Smooth muscle cell of the brain vasculature (primary cell): ENCODE data around the gene TMEM187.

Source experiments
- DNase-seq: peaks from one replicate; pipeline ENCODE4 v3.0.0-alpha.2; 2012; ENCODE audit warnings: low read depth, low spot score

Gene TMEM187

GRCh38 chrX:153954558-153955227, 17.9 kb upstream of the TMEM187 start:
- DNase-seq = no peak

- no peak for DNase-seq
Observed at GRCh38 chrX:153955228-153955732, 17.3 kb upstream of the TMEM187 start.

- no peak for DNase-seq
Observed at GRCh38 chrX:153956044-153956907, 16.3 kb upstream of the TMEM187 start.

- DNase-seq = no peak
Observed at GRCh38 chrX:153957224-153957623, 15.3 kb upstream of the TMEM187 start.

- DNase-seq = no peak
Observed at GRCh38 chrX:153958605-153959004, 13.9 kb upstream of the TMEM187 start.

- DNase-seq = no peak
Observed at GRCh38 chrX:153959649-153960048, 12.9 kb upstream of the TMEM187 start.

GRCh38 chrX:153960077-153960476, 12.5 kb upstream of the TMEM187 start:
- no peak for DNase-seq

- no peak for DNase-seq
Observed at GRCh38 chrX:153960786-153961185, 11.8 kb upstream of the TMEM187 start.

GRCh38 chrX:153961292-153961691, 11.3 kb upstream of the TMEM187 start:
- DNase-seq = no peak

GRCh38 chrX:153963546-153963945, 9.0 kb upstream of the TMEM187 start:
- DNase-seq = no peak

GRCh38 chrX:153964105-153964504, 8.4 kb upstream of the TMEM187 start:
- DNase-seq = no peak

GRCh38 chrX:153965406-153965805, 7.1 kb upstream of the TMEM187 start:
- DNase-seq = no peak

GRCh38 chrX:153966283-153966688, 6.3 kb upstream of the TMEM187 start:
- no peak for DNase-seq

- DNase-seq = no peak
Observed at GRCh38 chrX:153966841-153967535, 5.6 kb upstream of the TMEM187 start.

- no peak for DNase-seq
Observed at GRCh38 chrX:153967536-153968224, 4.9 kb upstream of the TMEM187 start.

- DNase-seq = no peak
Observed at GRCh38 chrX:153968255-153968654, 4.3 kb upstream of the TMEM187 start.

- DNase-seq = no peak
Observed at GRCh38 chrX:153968754-153969124, 3.8 kb upstream of the TMEM187 start.

GRCh38 chrX:153969125-153969903, 3.2 kb upstream of the TMEM187 start:
- no peak for DNase-seq

- no peak for DNase-seq
Observed at GRCh38 chrX:153969904-153970356, 2.6 kb upstream of the TMEM187 start.

GRCh38 chrX:153970357-153971123, 2.0 kb upstream of the TMEM187 start:
- no peak for DNase-seq
